Uterus (tissue), 4 donors: ENCODE measurements around the gene TOP1. TPM values are rescaled to one million over a fixed set of nuclear protein-coding genes. Genes with fewer than 3 reads are reported as not detected.

Source experiments
- DNase-seq, 2 donors: peaks; one replicate each; pipeline ENCODE4 v3.0.0-alpha.2; 2019 to 2020
- H3K27ac ChIP-seq, 2 donors: fragments of 200-600 bp; sonication (generic); 1 replicate in 1 of 2; 2 replicates in 1 of 2; pipeline ENCODE4 v1.5.1; 2016 to 2018
- H3K27me3 ChIP-seq, 2 donors: fragments of 200-600 bp; sonication (generic); one replicate each; pipeline ENCODE4 v1.5.1; 2018 to 2019; ENCODE audit warnings: control low read depth in 1 of 2
- H3K36me3 ChIP-seq, 2 donors: fragments of 200-600 bp; sonication (generic); one replicate each; pipeline ENCODE4 v1.5.1; 2019; ENCODE audit warnings: control low read depth in 1 of 2
- H3K4me1 ChIP-seq, 2 donors: fragments of 200-600 bp; sonication (generic); one replicate each; pipeline ENCODE4 v1.5.1; 2018 to 2019; ENCODE audit warnings: control low read depth in 1 of 2
- H3K4me3 ChIP-seq, 2 donors: fragments of 200-600 bp; sonication (generic); 1 replicate in 1 of 2; 2 replicates in 1 of 2; pipeline ENCODE4 v1.5.1; 2018 to 2019; ENCODE audit warnings: mild to moderate bottlenecking in 1 of 2
- H3K9me3 ChIP-seq, 2 donors: fragments of 200-600 bp; sonication (generic); one replicate each; pipeline ENCODE4 v1.5.1; 2019; ENCODE audit warnings: control low read depth in 1 of 2
- POLR2A ChIP-seq, 2 donors: fragments of 450-650 bp; IDR thresholded peaks; one replicate each; pipeline ENCODE4 v1.6.1; 2016; ENCODE audit warnings: antibody characterized with exemption in 2 of 2, mild to moderate bottlenecking in 1 of 2, moderate library complexity in 1 of 2
- intact Hi-C: fragments of 100-400 bp; cut with DNase I; formaldehyde crosslinking; loops from one replicate; pipeline ENCODE4 v1.15.1; 2023; ENCODE audit warnings: low total_unique reads
- total RNA-seq, 4 donors: library from RNA; depleted of rRNA in 3 of 4; stranded (reverse); fragments of >200 nt in 3 of 4; gene quantifications; one replicate each; pipeline versions ENCODE4 v1.1.0 to v1.2.4, GENCODE V29; 2014 to 2023
- TF ChIP-seq, protein P1 (sequence below), 4 experiments: fragments of 200-600 bp in 2 of 4; fragments of 450-650 bp in 2 of 4; sonication (generic) in 2 of 4; IDR thresholded peaks; one replicate each; pipeline ENCODE4 v1.5.1; 2016 to 2019; ENCODE audit warnings: antibody characterized with exemption in 4 of 4, mild to moderate bottlenecking in 2 of 4, moderate library complexity in 1 of 4
- donor health status: DM: yes; HTN: yes; CAD: no.

The TOP1 gene
- total RNA-seq, 4 donors from 2014 or later, result 20.5 to 47.1 (median 35.4) TPM

DNA sequence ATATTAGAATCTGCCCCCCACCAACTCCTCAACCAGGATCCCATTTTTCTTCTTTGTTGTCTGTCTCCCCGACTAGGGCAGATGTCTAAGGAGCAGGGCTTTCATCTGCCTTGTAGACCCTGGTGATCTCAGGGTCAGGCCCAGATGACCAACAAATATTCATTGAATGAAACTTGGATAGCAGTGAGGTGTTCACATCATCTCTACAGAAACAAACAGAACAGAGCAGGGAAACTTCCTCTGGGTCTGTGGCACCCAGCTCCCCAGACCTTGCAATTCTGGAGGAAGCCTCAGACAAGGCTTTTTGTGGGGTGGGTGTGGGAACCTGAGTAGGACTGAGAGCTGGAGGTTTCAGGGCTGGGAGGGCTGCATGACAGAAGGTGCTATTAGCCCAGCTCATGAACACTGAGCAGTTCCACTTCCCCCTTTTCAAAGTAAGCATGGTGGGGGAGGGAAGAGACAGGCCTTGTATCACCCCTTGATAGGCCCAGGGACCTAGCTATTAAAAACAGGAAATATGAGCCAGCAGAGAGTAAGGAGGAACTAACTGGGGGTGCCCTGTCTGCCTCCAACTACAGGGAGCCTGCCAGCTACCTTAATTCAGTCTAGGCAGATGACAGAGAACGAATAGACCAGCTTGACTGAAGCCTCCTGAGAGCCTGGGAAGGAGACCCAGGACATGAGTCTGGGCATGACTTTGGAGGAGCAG is 37.3 kb upstream of the TOP1 start:
- DNase-seq, result no peak
- H3K27me3 ChIP-seq, result no peaks in the 10 kb centered on the region
- no peak overlapping the region for H3K4me3 ChIP-seq
- H3K4me1 ChIP-seq, result no peaks in the 10 kb centered on the region
- H3K27ac ChIP-seq, result no peak overlapping the region
- intact Hi-C loops, result loop anchor here (10.0 kb wide), 1 partner anchor 103 kb away; no protein-coding TSS in a partner anchor
- TF ChIP-seq, protein P1, sequence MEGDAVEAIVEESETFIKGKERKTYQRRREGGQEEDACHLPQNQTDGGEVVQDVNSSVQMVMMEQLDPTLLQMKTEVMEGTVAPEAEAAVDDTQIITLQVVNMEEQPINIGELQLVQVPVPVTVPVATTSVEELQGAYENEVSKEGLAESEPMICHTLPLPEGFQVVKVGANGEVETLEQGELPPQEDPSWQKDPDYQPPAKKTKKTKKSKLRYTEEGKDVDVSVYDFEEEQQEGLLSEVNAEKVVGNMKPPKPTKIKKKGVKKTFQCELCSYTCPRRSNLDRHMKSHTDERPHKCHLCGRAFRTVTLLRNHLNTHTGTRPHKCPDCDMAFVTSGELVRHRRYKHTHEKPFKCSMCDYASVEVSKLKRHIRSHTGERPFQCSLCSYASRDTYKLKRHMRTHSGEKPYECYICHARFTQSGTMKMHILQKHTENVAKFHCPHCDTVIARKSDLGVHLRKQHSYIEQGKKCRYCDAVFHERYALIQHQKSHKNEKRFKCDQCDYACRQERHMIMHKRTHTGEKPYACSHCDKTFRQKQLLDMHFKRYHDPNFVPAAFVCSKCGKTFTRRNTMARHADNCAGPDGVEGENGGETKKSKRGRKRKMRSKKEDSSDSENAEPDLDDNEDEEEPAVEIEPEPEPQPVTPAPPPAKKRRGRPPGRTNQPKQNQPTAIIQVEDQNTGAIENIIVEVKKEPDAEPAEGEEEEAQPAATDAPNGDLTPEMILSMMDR (IDR thresholded peaks at IDR 0.05), result no peak
- no peak for TF ChIP-seq POLR2A (IDR thresholded peaks at IDR 0.05)
- H3K36me3 ChIP-seq, result no peaks in the 10 kb centered on the region
- H3K9me3 ChIP-seq, result no peaks in the 10 kb centered on the region

DNA sequence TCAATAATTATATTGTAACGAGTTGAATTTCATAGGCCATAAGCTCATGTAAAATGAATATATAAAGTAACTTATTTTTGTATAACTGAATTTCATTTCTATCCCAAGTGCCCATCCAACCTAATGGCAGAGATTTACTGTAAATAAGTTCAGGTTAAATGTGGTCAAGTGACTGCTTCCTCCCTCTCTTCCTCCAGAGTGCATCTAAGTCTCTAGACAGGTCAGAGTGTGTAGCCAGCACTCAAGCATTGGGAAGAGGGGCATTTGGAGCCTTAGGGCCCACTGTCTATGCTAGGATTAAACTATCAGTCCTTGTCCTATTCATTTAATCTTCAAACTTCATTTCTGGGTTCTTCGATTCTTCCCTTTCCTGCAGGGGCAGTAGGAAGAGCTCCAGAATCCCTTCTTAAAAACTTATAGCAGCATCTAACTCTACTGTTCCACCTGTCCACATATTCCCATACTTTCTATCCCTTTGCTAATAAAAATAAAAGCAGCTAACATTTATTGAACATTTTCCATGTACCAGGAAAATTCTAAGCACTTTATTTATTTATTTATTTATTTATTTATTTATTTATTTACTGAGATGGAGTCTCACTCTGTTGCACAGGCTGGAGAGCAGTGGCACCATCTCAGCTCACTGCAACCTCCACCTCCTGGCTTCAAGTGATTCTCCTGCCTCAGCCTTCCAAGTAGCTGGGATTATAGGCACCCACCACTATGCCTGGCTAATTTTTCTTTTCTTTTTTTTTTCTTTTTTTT is 36.1 kb upstream of the TOP1 start:
- no peaks in the 10 kb centered on the region for H3K27me3 ChIP-seq
- no peaks in the 10 kb centered on the region for H3K9me3 ChIP-seq
- H3K27ac ChIP-seq, result no peak overlapping the region
- intact Hi-C loops, result loop anchor here (10.0 kb wide), 1 partner anchor 102 kb away; no protein-coding TSS in a partner anchor
- H3K4me1 ChIP-seq, result no peaks in the 10 kb centered on the region
- no peaks in the 10 kb centered on the region for H3K36me3 ChIP-seq
- no peak overlapping the region for H3K4me3 ChIP-seq
- no peak for DNase-seq
- TF ChIP-seq POLR2A (IDR thresholded peaks at IDR 0.05), result no peak
- TF ChIP-seq, protein P1 (IDR thresholded peaks at IDR 0.05), result no peak

DNA sequence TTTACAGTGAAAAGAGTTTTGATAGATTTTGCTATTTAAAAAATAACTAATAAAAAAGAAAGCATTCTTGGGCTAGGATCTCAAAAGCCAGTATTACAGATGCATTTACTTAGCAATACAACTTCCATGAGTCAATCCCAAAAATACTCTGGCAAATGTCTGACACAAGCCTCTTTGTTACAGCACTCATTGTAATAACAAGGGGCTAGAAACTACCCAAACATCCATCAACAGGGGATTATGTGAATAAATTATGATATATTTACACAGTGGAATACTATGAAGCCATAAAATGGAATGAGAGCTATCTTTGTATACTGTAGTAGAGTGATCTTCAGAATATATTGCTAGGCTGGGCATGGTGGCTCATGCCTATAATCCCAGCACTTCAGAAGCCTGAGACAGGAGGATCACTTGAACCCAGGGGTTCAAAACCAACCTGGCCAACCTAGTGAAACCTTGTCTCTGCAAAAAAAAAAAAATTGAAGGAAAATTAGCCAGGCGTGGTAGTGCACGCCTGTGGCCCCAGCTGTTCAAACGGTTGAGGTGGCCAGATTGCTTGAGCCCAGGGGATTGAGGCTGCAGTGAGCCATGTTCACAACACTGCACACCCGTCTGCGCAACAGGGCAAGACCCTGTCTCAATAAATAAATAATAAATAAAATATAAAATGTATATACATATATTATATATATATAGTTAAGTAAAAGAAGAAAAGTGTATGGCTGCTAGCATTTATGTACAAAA is 34.7 kb upstream of the TOP1 start:
- no peaks in the 10 kb centered on the region for H3K27me3 ChIP-seq
- no peak for TF ChIP-seq POLR2A (IDR thresholded peaks at IDR 0.05)
- TF ChIP-seq, protein P1 (IDR thresholded peaks at IDR 0.05), result no peak
- no peak overlapping the region for H3K27ac ChIP-seq
- intact Hi-C loops, result loop anchor here (10.0 kb wide), 1 partner anchor 101 kb away; no protein-coding TSS in a partner anchor
- no peak for DNase-seq
- no peaks in the 10 kb centered on the region for H3K9me3 ChIP-seq
- H3K4me1 ChIP-seq, result no peaks in the 10 kb centered on the region
- H3K36me3 ChIP-seq, result no peaks in the 10 kb centered on the region
- no peak overlapping the region for H3K4me3 ChIP-seq

DNA sequence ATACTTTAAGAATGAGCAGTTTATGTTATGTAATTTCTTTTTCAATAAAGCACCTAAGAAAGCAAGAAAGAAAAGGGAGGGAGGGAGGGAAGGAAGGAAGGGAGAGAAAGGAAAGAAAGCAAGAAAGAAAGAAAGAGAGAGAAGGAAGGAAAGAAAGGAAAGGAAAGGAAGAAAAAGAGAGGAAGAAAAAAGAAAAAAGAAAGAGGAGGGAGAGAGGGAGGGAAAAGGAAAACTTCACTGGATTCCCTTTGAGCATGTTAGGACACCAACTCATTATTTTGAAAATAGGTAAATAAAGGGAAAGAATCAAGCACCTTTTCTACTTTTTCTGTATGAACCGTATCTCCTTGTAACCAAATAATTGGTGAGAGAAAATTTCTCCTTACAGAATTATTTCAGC is 32.3 kb upstream of the TOP1 start:
- TF ChIP-seq, protein P1 (IDR thresholded peaks at IDR 0.05), result no peak
- no peak for TF ChIP-seq POLR2A (IDR thresholded peaks at IDR 0.05)
- no peak for DNase-seq
- Histone ChIP-seq H3K4me1 (no peaks in the 10 kb centered on the region), H3K9me3 (no peaks in the 10 kb centered on the region), H3K4me3 (no peak overlapping the region), H3K36me3 (no peaks in the 10 kb centered on the region), H3K27me3 (no peaks in the 10 kb centered on the region), H3K27ac (no peak overlapping the region)
- intact Hi-C loops, result loop anchor here (10.0 kb wide), 1 partner anchor 98 kb away; no protein-coding TSS in a partner anchor
